ENCODE results near the gene FBXW7.

FBXW7 gene

GRCh38 chr4:152480326-152480725 is 55.6 kb downstream of the FBXW7 start:
- H3K4ac ChIP-seq (ENCODE audit: low read depth in 1 of 2, low read length in 2 of 2): no peak overlapping the region
- H3K4me2 ChIP-seq (ENCODE audit: low read length, poor library complexity, severe bottlenecking): no peak overlapping the region
- H3K4me3 ChIP-seq (ENCODE audit: insufficient read depth in 1 of 2, low read depth in 1 of 2, low read length in 2 of 2): no peak overlapping the region
- no peak overlapping the region for H3K14ac ChIP-seq (ENCODE audit: low read length in 2 of 2)
- no peak overlapping the region for H2BK15ac ChIP-seq (ENCODE audit: low read depth, poor library complexity, severe bottlenecking)
- H3K36me3 ChIP-seq (ENCODE audit: control insufficient read depth in 1 of 2, insufficient read depth in 2 of 2, low read depth in 1 of 2, low read length in 2 of 2): no peaks in the 10 kb centered on the region
- H2BK120ac ChIP-seq (ENCODE audit: low read depth, low read length): no peak overlapping the region
- H2AFZ ChIP-seq (ENCODE audit: low read depth, low read length): no peak overlapping the region
- H3K18ac ChIP-seq (ENCODE audit: low read depth in 1 of 2, low read length in 2 of 2): no peak overlapping the region
- no peak overlapping the region for H3K23ac ChIP-seq (ENCODE audit: low read length in 2 of 2)
- peaks cover 12% of the 10 kb centered on the region for H3K79me1 ChIP-seq (replicated peaks; ENCODE audit: low read length, poor library complexity, severe bottlenecking)
- H3K9me3 ChIP-seq (ENCODE audit: control insufficient read depth, low read length): no peaks in the 10 kb centered on the region
- H3K9ac ChIP-seq (ENCODE audit: low read length): no peak overlapping the region
- no peaks in the 10 kb centered on the region for H3K4me1 ChIP-seq (ENCODE audit: control insufficient read depth, insufficient read depth, low read depth, low read length)
- H4K91ac ChIP-seq (ENCODE audit: low read length): no peak overlapping the region
- no peak for DNase-seq
- no peak overlapping the region for H3K27ac ChIP-seq (ENCODE audit: low read length, poor library complexity, severe bottlenecking)
- H2BK12ac ChIP-seq (ENCODE audit: low read length in 2 of 2): no peak overlapping the region
- H4K8ac ChIP-seq (ENCODE audit: low read length): no peak overlapping the region
- no peaks in the 10 kb centered on the region for H3K27me3 ChIP-seq (ENCODE audit: control insufficient read depth in 1 of 2, insufficient read depth in 1 of 2, low read length in 2 of 2)
- no peak overlapping the region for H2AK5ac ChIP-seq (ENCODE audit: low read length, severe bottlenecking)
- no peak overlapping the region for H2BK5ac ChIP-seq (ENCODE audit: low read depth, low read length, poor library complexity, severe bottlenecking)

- no peaks in the 10 kb centered on the region for H3K9me3 ChIP-seq (ENCODE audit: control insufficient read depth, low read length)
- H3K79me1 ChIP-seq (replicated peaks; ENCODE audit: low read length, poor library complexity, severe bottlenecking): peaks cover 16% of the 10 kb centered on the region
- no peak overlapping the region for H4K8ac ChIP-seq (ENCODE audit: low read length)
- H3K4me3 ChIP-seq (ENCODE audit: insufficient read depth in 1 of 2, low read depth in 1 of 2, low read length in 2 of 2): no peak overlapping the region
- no peak overlapping the region for H3K18ac ChIP-seq (ENCODE audit: low read depth in 1 of 2, low read length in 2 of 2)
- no peak overlapping the region for H3K14ac ChIP-seq (ENCODE audit: low read length in 2 of 2)
- H3K27ac ChIP-seq (ENCODE audit: low read length, poor library complexity, severe bottlenecking): no peak overlapping the region
- no peaks in the 10 kb centered on the region for H3K27me3 ChIP-seq (ENCODE audit: control insufficient read depth in 1 of 2, insufficient read depth in 1 of 2, low read length in 2 of 2)
- DNase-seq: peak; percentile 42
- no peaks in the 10 kb centered on the region for H3K4me1 ChIP-seq (ENCODE audit: control insufficient read depth, insufficient read depth, low read depth, low read length)
- no peak overlapping the region for H3K4me2 ChIP-seq (ENCODE audit: low read length, poor library complexity, severe bottlenecking)
- no peak overlapping the region for H4K91ac ChIP-seq (ENCODE audit: low read length)
- no peak overlapping the region for H3K9ac ChIP-seq (ENCODE audit: low read length)
- no peak overlapping the region for H2AFZ ChIP-seq (ENCODE audit: low read depth, low read length)
- no peak overlapping the region for H3K23ac ChIP-seq (ENCODE audit: low read length in 2 of 2)
- H2BK120ac ChIP-seq (ENCODE audit: low read depth, low read length): no peak overlapping the region
- H2BK15ac ChIP-seq (ENCODE audit: low read depth, poor library complexity, severe bottlenecking): no peak overlapping the region
- 93% methylated on average over 5 of the region's 5 CpGs for WGBS
- H3K4ac ChIP-seq (ENCODE audit: low read depth in 1 of 2, low read length in 2 of 2): no peak overlapping the region
- no peak overlapping the region for H2BK12ac ChIP-seq (ENCODE audit: low read length in 2 of 2)
- no peak overlapping the region for H2BK5ac ChIP-seq (ENCODE audit: low read depth, low read length, poor library complexity, severe bottlenecking)
- no peak overlapping the region for H2AK5ac ChIP-seq (ENCODE audit: low read length, severe bottlenecking)
- no peaks in the 10 kb centered on the region for H3K36me3 ChIP-seq (ENCODE audit: control insufficient read depth in 1 of 2, insufficient read depth in 2 of 2, low read depth in 1 of 2, low read length in 2 of 2)
Measured at GRCh38 chr4:152479428-152480026, 56.4 kb downstream of the FBXW7 start.

- H3K36me3 ChIP-seq (ENCODE audit: control insufficient read depth in 1 of 2, insufficient read depth in 2 of 2, low read depth in 1 of 2, low read length in 2 of 2): no peaks in the 10 kb centered on the region
- no peak overlapping the region for H3K18ac ChIP-seq (ENCODE audit: low read depth in 1 of 2, low read length in 2 of 2)
- H3K27me3 ChIP-seq (ENCODE audit: control insufficient read depth in 1 of 2, insufficient read depth in 1 of 2, low read length in 2 of 2): no peaks in the 10 kb centered on the region
- H3K23ac ChIP-seq (ENCODE audit: low read length in 2 of 2): no peak overlapping the region
- no peak overlapping the region for H2AK5ac ChIP-seq (ENCODE audit: low read length, severe bottlenecking)
- H3K4me1 ChIP-seq (ENCODE audit: control insufficient read depth, insufficient read depth, low read depth, low read length): no peaks in the 10 kb centered on the region
- no peak overlapping the region for H2AFZ ChIP-seq (ENCODE audit: low read depth, low read length)
- no peak for DNase-seq
- H3K9me3 ChIP-seq (ENCODE audit: control insufficient read depth, low read length): no peaks in the 10 kb centered on the region
- H3K14ac ChIP-seq (ENCODE audit: low read length in 2 of 2): no peak overlapping the region
- H3K4ac ChIP-seq (ENCODE audit: low read depth in 1 of 2, low read length in 2 of 2): no peak overlapping the region
- no peak overlapping the region for H3K9ac ChIP-seq (ENCODE audit: low read length)
- no peak overlapping the region for H2BK5ac ChIP-seq (ENCODE audit: low read depth, low read length, poor library complexity, severe bottlenecking)
- peaks cover 16% of the 10 kb centered on the region for H3K79me1 ChIP-seq (replicated peaks; ENCODE audit: low read length, poor library complexity, severe bottlenecking)
- no peak overlapping the region for H2BK15ac ChIP-seq (ENCODE audit: low read depth, poor library complexity, severe bottlenecking)
- no peak overlapping the region for H2BK120ac ChIP-seq (ENCODE audit: low read depth, low read length)
- no peak overlapping the region for H3K27ac ChIP-seq (ENCODE audit: low read length, poor library complexity, severe bottlenecking)
- WGBS: no CpG with 5 or more reads among the region's 3 CpGs
- no peak overlapping the region for H4K91ac ChIP-seq (ENCODE audit: low read length)
- no peak overlapping the region for H3K4me3 ChIP-seq (ENCODE audit: insufficient read depth in 1 of 2, low read depth in 1 of 2, low read length in 2 of 2)
- no peak overlapping the region for H2BK12ac ChIP-seq (ENCODE audit: low read length in 2 of 2)
- no peak overlapping the region for H3K4me2 ChIP-seq (ENCODE audit: low read length, poor library complexity, severe bottlenecking)
- H4K8ac ChIP-seq (ENCODE audit: low read length): no peak overlapping the region
Measured at GRCh38 chr4:152478461-152479237, 57.2 kb downstream of the FBXW7 start.

GRCh38 chr4:152476796-152477195 is 59.1 kb downstream of the FBXW7 start:
- Histone ChIP-seq H3K4me2 (ENCODE audit: low read length, poor library complexity, severe bottlenecking) (no peak overlapping the region), H3K4me1 (ENCODE audit: control insufficient read depth, insufficient read depth, low read depth, low read length) (no peaks in the 10 kb centered on the region), H3K27me3 (ENCODE audit: control insufficient read depth in 1 of 2, insufficient read depth in 1 of 2, low read length in 2 of 2) (no peaks in the 10 kb centered on the region), H2BK12ac (ENCODE audit: low read length in 2 of 2) (no peak overlapping the region), H3K9ac (ENCODE audit: low read length) (no peak overlapping the region), H3K9me3 (ENCODE audit: control insufficient read depth, low read length) (no peaks in the 10 kb centered on the region), H3K79me1 (replicated peaks; ENCODE audit: low read length, poor library complexity, severe bottlenecking) (peaks cover 13% of the 10 kb centered on the region), H4K8ac (ENCODE audit: low read length) (no peak overlapping the region), H3K14ac (ENCODE audit: low read length in 2 of 2) (no peak overlapping the region), H2BK15ac (ENCODE audit: low read depth, poor library complexity, severe bottlenecking) (no peak overlapping the region), H3K18ac (ENCODE audit: low read depth in 1 of 2, low read length in 2 of 2) (no peak overlapping the region), H2BK5ac (ENCODE audit: low read depth, low read length, poor library complexity, severe bottlenecking) (no peak overlapping the region), H3K27ac (ENCODE audit: low read length, poor library complexity, severe bottlenecking) (no peak overlapping the region), H4K91ac (ENCODE audit: low read length) (no peak overlapping the region), H3K23ac (ENCODE audit: low read length in 2 of 2) (no peak overlapping the region), H2BK120ac (ENCODE audit: low read depth, low read length) (no peak overlapping the region), H3K4ac (ENCODE audit: low read depth in 1 of 2, low read length in 2 of 2) (no peak overlapping the region), H3K36me3 (ENCODE audit: control insufficient read depth in 1 of 2, insufficient read depth in 2 of 2, low read depth in 1 of 2, low read length in 2 of 2) (no peaks in the 10 kb centered on the region), H2AFZ (ENCODE audit: low read depth, low read length) (no peak overlapping the region), H2AK5ac (ENCODE audit: low read length, severe bottlenecking) (no peak overlapping the region), H3K4me3 (ENCODE audit: insufficient read depth in 1 of 2, low read depth in 1 of 2, low read length in 2 of 2) (no peak overlapping the region)
- 100% methylated on average over 2 of the region's 2 CpGs for WGBS
- DNase-seq: no peak
